ENCODE data around the gene KRT20.

- TF ChIP-seq EZH2 (IDR thresholded peaks at IDR 0.05; ENCODE audit: borderline replicate concordance, low read depth, low read length, poor library complexity, severe bottlenecking) (no peak), CTCF (conservative IDR thresholded peaks at IDR 0.05; ENCODE audit: low read depth, low read length) (no peak)
These were observed 3.2 kb upstream of the KRT20 start for GRCh38 chr17:40888196-40888720.
